Activated naive CD8-positive, alpha-beta T cell treated with anti-CD3 and anti-CD28 coated beads for 36 hours (primary cell): ENCODE measurements around the gene TXN. TPM values are rescaled to one million over a fixed set of nuclear protein-coding genes. Genes with fewer than 3 reads are reported as not detected.
"Not testable (repeated sequence)": the region's sequence is repeated elsewhere in the genome, so short reads cannot be mapped to it uniquely, and the experiment has no call there.

Experiments
- DNase-seq: peaks from one replicate; pipeline ENCODE4 v3.0.0; 2021
- H3K27ac Mint-ChIP-seq: one replicate; pipeline ENCODE4 v1.8.0; 2022; ENCODE audit warnings: mild to moderate bottlenecking, moderate library complexity, mixed read lengths
- H3K27me3 Mint-ChIP-seq: one replicate; pipeline ENCODE4 v1.8.0; 2022; ENCODE audit warnings: mild to moderate bottlenecking, mixed read lengths
- H3K36me3 Mint-ChIP-seq: one replicate; pipeline ENCODE4 v1.8.0; 2021; ENCODE audit warnings: mild to moderate bottlenecking, mixed read lengths
- H3K4me1 Mint-ChIP-seq: one replicate; pipeline ENCODE4 v1.8.0; 2021; ENCODE audit warnings: mixed read lengths
- H3K4me3 Mint-ChIP-seq: one replicate; pipeline ENCODE4 v1.8.0; 2022; ENCODE audit warnings: mild to moderate bottlenecking, moderate library complexity, mixed read lengths
- H3K9me3 Mint-ChIP-seq: one replicate; pipeline ENCODE4 v1.8.0; 2022; ENCODE audit warnings: mixed read lengths
- total RNA-seq, 2 experiments: library from RNA; stranded (reverse); gene quantifications; one replicate each; pipeline ENCODE4 v1.2.3, GENCODE V29; 2021

Gene TXN
- total RNA-seq, 2 experiments from 2014 or later = 321 to 327 TPM

- Mint-ChIP-seq H3K9me3 (no peaks in the 10 kb centered on the region), H3K4me1 (no peaks in the 10 kb centered on the region), H3K27ac (no peak overlapping the region), H3K36me3 (no peaks in the 10 kb centered on the region), H3K27me3 (no peaks in the 10 kb centered on the region), H3K4me3 (no peak overlapping the region)
- DNase-seq = no peak
Measured at GRCh38 chr9:110270211-110270995, 14.1 kb upstream of the TXN start.

- Mint-ChIP-seq H3K4me3 (no peak overlapping the region), H3K9me3 (no peaks in the 10 kb centered on the region), H3K4me1 (no peaks in the 10 kb centered on the region), H3K27ac (no peak overlapping the region), H3K27me3 (no peaks in the 10 kb centered on the region), H3K36me3 (no peaks in the 10 kb centered on the region)
- no peak for DNase-seq
Measured at GRCh38 chr9:110266795-110267194, 10.5 kb upstream of the TXN start.

GRCh38 chr9:110261632-110262031, 5.3 kb upstream of the TXN start:
- Mint-ChIP-seq H3K4me1 (peaks cover 11% of the 10 kb centered on the region), H3K27ac (no peak overlapping the region), H3K4me3 (no peak overlapping the region), H3K9me3 (no peaks in the 10 kb centered on the region), H3K36me3 (no peaks in the 10 kb centered on the region), H3K27me3 (no peaks in the 10 kb centered on the region)
- DNase-seq = no peak

GRCh38 chr9:110260911-110261310, 4.6 kb upstream of the TXN start:
- no peak for DNase-seq
- Mint-ChIP-seq H3K36me3 (no peaks in the 10 kb centered on the region), H3K27me3 (no peaks in the 10 kb centered on the region), H3K4me3 (no peak overlapping the region), H3K9me3 (no peaks in the 10 kb centered on the region), H3K4me1 (peaks cover 11% of the 10 kb centered on the region), H3K27ac (no peak overlapping the region)

- Mint-ChIP-seq H3K9me3 (no peaks in the 10 kb centered on the region), H3K4me1 (peaks cover 17% of the 10 kb centered on the region), H3K36me3 (peaks cover 9% of the 10 kb centered on the region), H3K27ac (no peak overlapping the region), H3K4me3 (no peak overlapping the region), H3K27me3 (no peaks in the 10 kb centered on the region)
- DNase-seq = no peak
Measured at GRCh38 chr9:110259566-110259965, 3.3 kb upstream of the TXN start.

GRCh38 chr9:110258690-110259091, 2.4 kb upstream of the TXN start:
- DNase-seq = no peak
- no peak overlapping the region for H3K27ac Mint-ChIP-seq
- H3K9me3 Mint-ChIP-seq = no peaks in the 10 kb centered on the region
- H3K27me3 Mint-ChIP-seq = no peaks in the 10 kb centered on the region
- H3K36me3 Mint-ChIP-seq = peaks cover 16% of the 10 kb centered on the region
- no peak overlapping the region for H3K4me3 Mint-ChIP-seq
- peaks cover 26% of the 10 kb centered on the region for H3K4me1 Mint-ChIP-seq

- no peaks in the 10 kb centered on the region for H3K9me3 Mint-ChIP-seq
- H3K4me3 Mint-ChIP-seq = no peak overlapping the region
- peaks cover 32% of the 10 kb centered on the region for H3K4me1 Mint-ChIP-seq
- no peak overlapping the region for H3K27ac Mint-ChIP-seq
- H3K27me3 Mint-ChIP-seq = no peaks in the 10 kb centered on the region
- H3K36me3 Mint-ChIP-seq = peaks cover 22% of the 10 kb centered on the region
- no peak for DNase-seq
Measured at GRCh38 chr9:110257956-110258355, 1.6 kb upstream of the TXN start.

- Mint-ChIP-seq H3K4me3 (peak overlapping the region; percentile 90), H3K27me3 (no peaks in the 10 kb centered on the region), H3K4me1 (peaks cover 36% of the 10 kb centered on the region), H3K27ac (peak overlapping the region; percentile 96), H3K9me3 (no peaks in the 10 kb centered on the region), H3K36me3 (peaks cover 28% of the 10 kb centered on the region)
- DNase-seq = no peak
Measured at GRCh38 chr9:110257097-110257841, 962 bp upstream of the TXN start.

GRCh38 chr9:110255463-110256379, 586 bp downstream of the TXN start:
- Mint-ChIP-seq H3K4me3 (peak overlapping the region; percentile 90), H3K27ac (peak overlapping the region; percentile 96), H3K27me3 (no peaks in the 10 kb centered on the region), H3K9me3 (no peaks in the 10 kb centered on the region), H3K36me3 (peaks cover 37% of the 10 kb centered on the region), H3K4me1 (peaks cover 38% of the 10 kb centered on the region)
- peak; percentile 68 for DNase-seq

- no peaks in the 10 kb centered on the region for H3K27me3 Mint-ChIP-seq
- H3K4me3 Mint-ChIP-seq = peak overlapping the region; percentile 90
- peak; percentile 21 for DNase-seq
- H3K27ac Mint-ChIP-seq = peak overlapping the region; percentile 96
- H3K4me1 Mint-ChIP-seq = peaks cover 42% of the 10 kb centered on the region
- H3K36me3 Mint-ChIP-seq = peaks cover 42% of the 10 kb centered on the region
- no peaks in the 10 kb centered on the region for H3K9me3 Mint-ChIP-seq
Measured at GRCh38 chr9:110255034-110255462, 1.3 kb downstream of the TXN start.

GRCh38 chr9:110254500-110254899, 1.8 kb downstream of the TXN start:
- Mint-ChIP-seq H3K4me1 (peaks cover 43% of the 10 kb centered on the region), H3K4me3 (peak overlapping the region; percentile 90), H3K27me3 (no peaks in the 10 kb centered on the region), H3K27ac (peak overlapping the region; percentile 96), H3K9me3 (no peaks in the 10 kb centered on the region), H3K36me3 (peaks cover 45% of the 10 kb centered on the region)
- DNase-seq = no peak

- Mint-ChIP-seq H3K27ac (no peak overlapping the region), H3K36me3 (peaks cover 54% of the 10 kb centered on the region), H3K4me1 (peaks cover 40% of the 10 kb centered on the region), H3K27me3 (no peaks in the 10 kb centered on the region), H3K4me3 (peak overlapping the region; percentile 32), H3K9me3 (no peaks in the 10 kb centered on the region)
- DNase-seq = no peak
Measured at GRCh38 chr9:110252509-110253139, 3.7 kb downstream of the TXN start.

GRCh38 chr9:110251770-110252169, 4.5 kb downstream of the TXN start:
- H3K27me3 Mint-ChIP-seq, DNase-seq, H3K4me3 Mint-ChIP-seq, H3K27ac Mint-ChIP-seq, H3K9me3 Mint-ChIP-seq: not testable (repeated sequence)
- H3K4me1 Mint-ChIP-seq = peaks cover 32% of the 10 kb centered on the region
- peaks cover 56% of the 10 kb centered on the region for H3K36me3 Mint-ChIP-seq

- Mint-ChIP-seq H3K9me3 (no peaks in the 10 kb centered on the region), H3K36me3 (peaks cover 61% of the 10 kb centered on the region), H3K27ac (no peak overlapping the region), H3K4me3 (no peak overlapping the region), H3K4me1 (peaks cover 32% of the 10 kb centered on the region), H3K27me3 (no peaks in the 10 kb centered on the region)
- no peak for DNase-seq
Measured at GRCh38 chr9:110251212-110251611, 5.1 kb downstream of the TXN start.
